Activated gamma-delta T cell treated with Interleukin-2 at 50 U/mL for 16 hours (primary cell): ENCODE data around the gene MOB3C.
A peak's percentile ranks its signal among the peaks of the same experiment; 100 is the strongest.

ENCODE experiments used
- DNase-seq: peaks from one replicate; pipeline ENCODE4 v3.0.0-alpha.2; 2020

Gene MOB3C

GRCh38 chr1:46603858-46604549 lies 12.6 kb downstream of the MOB3C start, which contains the start of gene MKNK1:
Gene MKNK1, minus strand, starts transcription at chr1:46604268. Its CDS starts 20,941 bp downstream, at chr1:46583327.
- peak; percentile 98 for DNase-seq

GRCh38 chr1:46603481-46603857 lies 13.1 kb downstream of the MOB3C start:
- DNase-seq: no peak

- DNase-seq: no peak
Measured at GRCh38 chr1:46601257-46602007, 15.2 kb downstream of the MOB3C start.

GRCh38 chr1:46599059-46599970 lies 17.3 kb downstream of the MOB3C start:
- no peak for DNase-seq

GRCh38 chr1:46596846-46597245 lies 19.8 kb downstream of the MOB3C start:
- DNase-seq: no peak

- DNase-seq: no peak
Measured at GRCh38 chr1:46596036-46596435, 20.6 kb downstream of the MOB3C start.

GRCh38 chr1:46595127-46595526 lies 21.5 kb downstream of the MOB3C start:
- no peak for DNase-seq

GRCh38 chr1:46594063-46594462 lies 22.5 kb downstream of the MOB3C start:
- DNase-seq: no peak

GRCh38 chr1:46592823-46593222 lies 23.8 kb downstream of the MOB3C start:
- no peak for DNase-seq

GRCh38 chr1:46589529-46589928 lies 27.1 kb downstream of the MOB3C start:
- DNase-seq: no peak

- DNase-seq: no peak
Measured at GRCh38 chr1:46587069-46587468, 29.5 kb downstream of the MOB3C start.

- no peak for DNase-seq
Measured at GRCh38 chr1:46585312-46585938, 31.2 kb downstream of the MOB3C start.

GRCh38 chr1:46583494-46583893 lies 33.1 kb downstream of the MOB3C start:
- DNase-seq: no peak

- no peak for DNase-seq
Measured at GRCh38 chr1:46582972-46583371, 33.6 kb downstream of the MOB3C start.

GRCh38 chr1:46581681-46582455 lies 34.7 kb downstream of the MOB3C start:
- peak; percentile 22 for DNase-seq

- no peak for DNase-seq
Measured at GRCh38 chr1:46580140-46580903, 36.3 kb downstream of the MOB3C start.

- DNase-seq: no peak
Measured at GRCh38 chr1:46577671-46578070, 38.9 kb downstream of the MOB3C start.

GRCh38 chr1:46576596-46576995 lies 40.0 kb downstream of the MOB3C start:
- no peak for DNase-seq

GRCh38 chr1:46575778-46576177 lies 40.8 kb downstream of the MOB3C start:
- no peak for DNase-seq

- no peak for DNase-seq
Measured at GRCh38 chr1:46575300-46575699, 41.3 kb downstream of the MOB3C start.

GRCh38 chr1:46571691-46572225 lies 44.9 kb downstream of the MOB3C start:
- DNase-seq: no peak
